PC-9 (cell line): ENCODE results near the gene FLAD1.

ENCODE experiments used
- CTCF ChIP-seq: fragments of 200-600 bp; sonication (generic); conservative IDR thresholded peaks from 2 replicates; pipeline ENCODE4 v1.6.1; 2017; ENCODE audit warnings: mixed run types, antibody characterized with exemption, mild to moderate bottlenecking, moderate library complexity
- EZH2 ChIP-seq: fragments of 200-600 bp; sonication (generic); IDR thresholded peaks from 2 replicates; pipeline ENCODE4 v1.8.0; 2017; ENCODE audit warnings: antibody characterized with exemption, low read depth

- no peak for TF ChIP-seq CTCF
- TF ChIP-seq EZH2 = no peak
Measured at GRCh38 chr1:154970631-154971340, 12.4 kb upstream of the FLAD1 start, which contains the start of gene SHC1.
